Breast epithelium (tissue), 4 donors: Measurements from ENCODE around the gene PBRM1. TPM values are rescaled to one million over a fixed set of nuclear protein-coding genes. Genes with fewer than 3 reads are reported as not detected.

Experiments used
- DNase-seq, 2 donors: peaks; one replicate each; pipeline ENCODE4 v3.0.0-alpha.2; 2019; ENCODE audit warnings: low spot score in 2 of 2
- H3K27ac ChIP-seq, 2 donors: fragments of 200-600 bp; sonication (generic) in 1 of 2; one replicate each; pipeline ENCODE4 v1.5.1; 2016 to 2019; ENCODE audit warnings: mild to moderate bottlenecking in 1 of 2
- H3K27me3 ChIP-seq, 2 donors: fragments of 200-600 bp; sonication (generic) in 1 of 2; one replicate each; pipeline versions ENCODE4 v1.5.1 to v1.6.0; 2017 to 2019; ENCODE audit warnings: control low read depth in 1 of 2, mild to moderate bottlenecking in 1 of 2
- H3K36me3 ChIP-seq: fragments of 200-600 bp; one replicate; pipeline ENCODE4 v1.5.1; 2019
- H3K4me1 ChIP-seq, 2 donors: fragments of 200-600 bp; sonication (generic); one replicate each; pipeline ENCODE4 v1.5.1; 2016 to 2019; ENCODE audit warnings: control low read depth in 1 of 2
- H3K4me3 ChIP-seq, 3 donors: fragments of 200-600 bp; sonication (generic); 1 replicate in 2 of 3; 2 replicates in 1 of 3; pipeline ENCODE4 v1.5.1; 2016 to 2019; ENCODE audit warnings: mild to moderate bottlenecking in 3 of 3, moderate library complexity in 2 of 3
- H3K9me3 ChIP-seq, 2 donors: fragments of 200-600 bp; sonication (generic) in 1 of 2; one replicate each; pipeline ENCODE4 v1.5.1; 2016 to 2019; ENCODE audit warnings: control low read depth in 1 of 2
- POLR2A ChIP-seq: fragments of 450-650 bp; IDR thresholded peaks from one replicate; pipeline ENCODE4 v1.6.1; 2016; ENCODE audit warnings: antibody characterized with exemption, mild to moderate bottlenecking, moderate library complexity
- POLR2AphosphoS5 ChIP-seq, 3 donors: sonication (generic); formaldehyde crosslinking; IDR thresholded peaks; one replicate each; pipeline ENCODE4 v1.6.1; 2017; ENCODE audit warnings: antibody characterized with exemption in 3 of 3
- intact Hi-C: fragments of 100-400 bp; cut with DNase I; formaldehyde crosslinking; loops from one replicate; pipeline ENCODE4 v1.15.1; 2023; ENCODE audit warnings: low total_unique reads
- total RNA-seq, 3 donors: library from RNA; depleted of rRNA; stranded (reverse); fragments of >200 nt; gene quantifications; one replicate each; pipeline ENCODE4 v1.1.0, GENCODE V29; 2016
- TF ChIP-seq, protein P1 (sequence below), 3 donors: fragments of 450-650 bp; IDR thresholded peaks; one replicate each; pipeline ENCODE4 v1.5.1; 2016 to 2017; ENCODE audit warnings: antibody characterized with exemption in 3 of 3, mild to moderate bottlenecking in 3 of 3, moderate library complexity in 3 of 3

The PBRM1 gene
- total RNA-seq, 3 donors from 2014 or later = 81.0 to 98.7 (median 98.6) TPM

DNA sequence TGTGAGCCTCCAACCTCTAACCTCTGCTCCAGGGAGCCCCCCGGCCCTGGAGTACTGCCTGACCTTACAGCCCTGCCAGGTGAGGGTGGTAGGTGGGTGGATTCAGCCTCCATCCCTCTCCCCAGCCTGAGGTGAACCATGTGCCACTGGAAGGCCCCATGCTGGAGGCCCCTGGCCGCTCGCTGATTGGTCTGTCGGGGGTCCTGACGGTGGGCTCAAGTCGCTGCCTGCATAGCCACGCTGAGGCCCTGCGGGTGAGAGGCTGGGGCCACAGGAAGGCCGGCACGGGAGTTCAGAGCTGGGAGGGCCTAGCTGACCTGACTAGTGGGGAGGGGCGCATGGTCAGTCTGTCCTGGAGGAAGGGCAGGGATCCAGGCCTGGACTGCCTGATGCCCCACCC, 171.1 kb downstream of the PBRM1 start:
- no peaks in the 10 kb centered on the region for H3K4me1 ChIP-seq
- TF ChIP-seq POLR2A = no peak
- TF ChIP-seq, protein P1, sequence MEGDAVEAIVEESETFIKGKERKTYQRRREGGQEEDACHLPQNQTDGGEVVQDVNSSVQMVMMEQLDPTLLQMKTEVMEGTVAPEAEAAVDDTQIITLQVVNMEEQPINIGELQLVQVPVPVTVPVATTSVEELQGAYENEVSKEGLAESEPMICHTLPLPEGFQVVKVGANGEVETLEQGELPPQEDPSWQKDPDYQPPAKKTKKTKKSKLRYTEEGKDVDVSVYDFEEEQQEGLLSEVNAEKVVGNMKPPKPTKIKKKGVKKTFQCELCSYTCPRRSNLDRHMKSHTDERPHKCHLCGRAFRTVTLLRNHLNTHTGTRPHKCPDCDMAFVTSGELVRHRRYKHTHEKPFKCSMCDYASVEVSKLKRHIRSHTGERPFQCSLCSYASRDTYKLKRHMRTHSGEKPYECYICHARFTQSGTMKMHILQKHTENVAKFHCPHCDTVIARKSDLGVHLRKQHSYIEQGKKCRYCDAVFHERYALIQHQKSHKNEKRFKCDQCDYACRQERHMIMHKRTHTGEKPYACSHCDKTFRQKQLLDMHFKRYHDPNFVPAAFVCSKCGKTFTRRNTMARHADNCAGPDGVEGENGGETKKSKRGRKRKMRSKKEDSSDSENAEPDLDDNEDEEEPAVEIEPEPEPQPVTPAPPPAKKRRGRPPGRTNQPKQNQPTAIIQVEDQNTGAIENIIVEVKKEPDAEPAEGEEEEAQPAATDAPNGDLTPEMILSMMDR (IDR thresholded peaks at IDR 0.05) = no peak
- no peak for TF ChIP-seq POLR2AphosphoS5 (IDR thresholded peaks at IDR 0.05)
- no peak overlapping the region for H3K4me3 ChIP-seq
- H3K27ac ChIP-seq = no peak overlapping the region
- intact Hi-C loops = no loop called here
- no peaks in the 10 kb centered on the region for H3K27me3 ChIP-seq
- H3K9me3 ChIP-seq = no peaks in the 10 kb centered on the region
- DNase-seq = no peak
- H3K36me3 ChIP-seq = no peaks in the 10 kb centered on the region

- intact Hi-C loops = no loop called here
- no peak overlapping the region for H3K4me3 ChIP-seq
- no peak overlapping the region for H3K27ac ChIP-seq
- H3K36me3 ChIP-seq = no peaks in the 10 kb centered on the region
- H3K9me3 ChIP-seq = no peaks in the 10 kb centered on the region
- H3K4me1 ChIP-seq = no peaks in the 10 kb centered on the region
- TF ChIP-seq POLR2A (no peak), POLR2AphosphoS5 (IDR thresholded peaks at IDR 0.05) (no peak)
- TF ChIP-seq, protein P1 (IDR thresholded peaks at IDR 0.05) = no peak
- no peak for DNase-seq
- no peaks in the 10 kb centered on the region for H3K27me3 ChIP-seq
These were observed 172.4 kb downstream of the PBRM1 start for GRCh38 chr3:52513281-52513680.

- intact Hi-C loops = no loop called here
- Histone ChIP-seq H3K4me3 (no peak overlapping the region), H3K9me3 (no peaks in the 10 kb centered on the region), H3K27me3 (no peaks in the 10 kb centered on the region), H3K27ac (no peak overlapping the region), H3K4me1 (no peaks in the 10 kb centered on the region), H3K36me3 (no peaks in the 10 kb centered on the region)
- no peak for DNase-seq
- no peak for TF ChIP-seq POLR2AphosphoS5 (IDR thresholded peaks at IDR 0.05)
- TF ChIP-seq, protein P1 (IDR thresholded peaks at IDR 0.05) = no peak
- no peak for TF ChIP-seq POLR2A
These were observed 173.0 kb downstream of the PBRM1 start for GRCh38 chr3:52512727-52513126.

GRCh38 chr3:52512105-52512504, 173.6 kb downstream of the PBRM1 start:
- no peak for DNase-seq
- Histone ChIP-seq H3K36me3 (no peaks in the 10 kb centered on the region), H3K4me1 (no peaks in the 10 kb centered on the region), H3K4me3 (no peak overlapping the region), H3K27ac (no peak overlapping the region), H3K27me3 (no peaks in the 10 kb centered on the region), H3K9me3 (no peaks in the 10 kb centered on the region)
- intact Hi-C loops = no loop called here
- no peak for TF ChIP-seq POLR2AphosphoS5 (IDR thresholded peaks at IDR 0.05)
- TF ChIP-seq POLR2A = no peak
- TF ChIP-seq, protein P1 (IDR thresholded peaks at IDR 0.05) = no peak

DNA sequence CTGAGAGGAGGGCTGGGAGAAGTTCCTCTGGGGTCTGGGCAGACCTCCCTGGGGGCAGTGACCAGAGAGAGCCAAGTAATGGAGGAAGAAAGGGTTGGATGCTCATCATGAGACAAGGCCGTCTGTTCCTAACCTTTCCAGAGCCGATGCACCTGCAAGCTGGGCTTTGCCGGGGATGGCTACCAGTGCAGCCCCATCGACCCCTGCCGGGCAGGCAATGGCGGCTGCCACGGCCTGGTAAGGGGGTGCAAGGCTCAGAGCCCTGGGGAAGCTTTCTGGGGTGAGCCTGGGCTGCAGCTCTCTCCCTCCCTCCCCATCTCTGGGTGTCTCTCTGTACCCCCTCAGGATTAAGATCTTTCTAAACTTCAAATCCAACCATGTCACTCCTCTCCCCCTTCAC, 174.2 kb downstream of the PBRM1 start:
- Histone ChIP-seq H3K27me3 (no peaks in the 10 kb centered on the region), H3K4me1 (no peaks in the 10 kb centered on the region), H3K36me3 (no peaks in the 10 kb centered on the region), H3K4me3 (no peak overlapping the region), H3K9me3 (no peaks in the 10 kb centered on the region), H3K27ac (no peak overlapping the region)
- DNase-seq = no peak
- intact Hi-C loops = no loop called here
- TF ChIP-seq POLR2AphosphoS5 (IDR thresholded peaks at IDR 0.05) (no peak), POLR2A (no peak)
- TF ChIP-seq, protein P1 (IDR thresholded peaks at IDR 0.05) = no peak
